Fibroblast of mammary gland (primary cell): ENCODE measurements around the gene CD59.
A peak's percentile ranks its signal among the peaks of the same experiment; 100 is the strongest.

Experiments used
- DNase-seq: peaks from one replicate; pipeline ENCODE4 v3.0.0-alpha.2; 2010; ENCODE audit warnings: low read depth
- H3K4me3 ChIP-seq: 2 replicates; pipeline ENCODE4 v1.5.1; 2011; ENCODE audit warnings: low read depth, mild to moderate bottlenecking, low read length, moderate library complexity; ENCODE audit not compliant: control insufficient read depth
- TF ChIP-seq, protein P1 (sequence below): conservative IDR thresholded peaks from 2 replicates; pipeline ENCODE4 v1.5.1; 2011; ENCODE audit warnings: low read depth, low read length, inconsistent platforms; ENCODE audit not compliant: control insufficient read depth, insufficient read depth

CD59 gene, protein sequence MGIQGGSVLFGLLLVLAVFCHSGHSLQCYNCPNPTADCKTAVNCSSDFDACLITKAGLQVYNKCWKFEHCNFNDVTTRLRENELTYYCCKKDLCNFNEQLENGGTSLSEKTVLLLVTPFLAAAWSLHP

DNA sequence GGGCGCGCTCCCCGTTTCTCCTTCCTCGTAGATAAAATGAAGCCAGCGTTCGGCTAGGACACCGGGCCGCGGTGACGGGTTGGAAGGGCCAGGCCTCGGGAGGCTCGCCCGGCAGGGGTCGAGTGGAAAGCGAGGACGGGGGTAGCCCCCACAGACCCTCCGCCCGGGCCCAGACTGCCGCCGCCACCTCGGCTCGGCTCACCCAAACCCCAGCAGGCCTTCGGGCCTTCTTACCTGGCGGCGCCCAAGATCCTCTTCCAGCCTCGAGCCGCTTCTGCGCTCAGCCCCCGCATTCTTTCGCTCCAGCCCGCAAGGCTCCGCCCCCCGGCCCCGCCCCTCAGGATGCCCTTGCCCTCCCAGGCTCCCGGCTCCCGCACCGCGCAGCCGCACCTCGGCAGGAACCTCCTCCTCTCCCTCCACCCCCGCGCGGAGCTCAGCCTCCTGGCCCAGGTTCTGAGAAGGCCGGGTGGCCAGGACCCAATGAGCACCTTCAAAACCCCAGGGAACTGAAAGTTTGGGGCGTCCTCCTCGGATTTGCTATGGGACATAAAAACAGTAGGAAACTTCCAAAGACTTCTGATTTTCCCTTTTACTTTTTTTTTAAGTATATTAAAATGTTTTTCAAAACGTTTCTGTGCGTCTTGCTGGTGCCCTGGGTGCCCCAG, at the start of gene CD59:
CD59 (minus strand) TSS at position 276 of the 665 bp plus-strand sequence. CDS start 13,978 bp downstream, outside the sequence.
- TF ChIP-seq, protein P1, sequence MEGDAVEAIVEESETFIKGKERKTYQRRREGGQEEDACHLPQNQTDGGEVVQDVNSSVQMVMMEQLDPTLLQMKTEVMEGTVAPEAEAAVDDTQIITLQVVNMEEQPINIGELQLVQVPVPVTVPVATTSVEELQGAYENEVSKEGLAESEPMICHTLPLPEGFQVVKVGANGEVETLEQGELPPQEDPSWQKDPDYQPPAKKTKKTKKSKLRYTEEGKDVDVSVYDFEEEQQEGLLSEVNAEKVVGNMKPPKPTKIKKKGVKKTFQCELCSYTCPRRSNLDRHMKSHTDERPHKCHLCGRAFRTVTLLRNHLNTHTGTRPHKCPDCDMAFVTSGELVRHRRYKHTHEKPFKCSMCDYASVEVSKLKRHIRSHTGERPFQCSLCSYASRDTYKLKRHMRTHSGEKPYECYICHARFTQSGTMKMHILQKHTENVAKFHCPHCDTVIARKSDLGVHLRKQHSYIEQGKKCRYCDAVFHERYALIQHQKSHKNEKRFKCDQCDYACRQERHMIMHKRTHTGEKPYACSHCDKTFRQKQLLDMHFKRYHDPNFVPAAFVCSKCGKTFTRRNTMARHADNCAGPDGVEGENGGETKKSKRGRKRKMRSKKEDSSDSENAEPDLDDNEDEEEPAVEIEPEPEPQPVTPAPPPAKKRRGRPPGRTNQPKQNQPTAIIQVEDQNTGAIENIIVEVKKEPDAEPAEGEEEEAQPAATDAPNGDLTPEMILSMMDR, result no peak
- H3K4me3 ChIP-seq, result peak within 1 kb of the TSS; percentile 75
- DNase-seq, result peak; percentile 88

DNA sequence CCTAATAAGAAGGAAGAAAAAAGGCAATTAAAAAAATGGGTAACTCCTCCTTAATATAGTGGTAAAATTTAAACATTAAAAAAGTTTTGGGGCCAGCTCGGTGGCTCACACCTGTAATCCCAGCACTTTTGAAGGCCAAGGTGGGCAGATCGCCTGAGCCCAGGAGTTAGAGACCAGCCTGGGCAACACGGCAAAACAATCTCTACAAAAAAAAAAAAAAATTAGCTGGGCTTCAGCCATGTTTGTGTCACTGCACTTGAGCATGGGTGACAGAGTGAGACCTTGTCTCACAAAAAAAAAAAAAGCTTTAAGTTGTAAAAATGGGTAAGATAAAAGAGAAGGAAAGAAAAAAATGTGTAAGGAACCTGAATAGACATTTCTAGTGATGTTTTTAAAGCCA, 49.4 kb upstream of the CD59 start:
- TF ChIP-seq, protein P1, result no peak
- no peak for DNase-seq
- no peak overlapping the region for H3K4me3 ChIP-seq

DNA sequence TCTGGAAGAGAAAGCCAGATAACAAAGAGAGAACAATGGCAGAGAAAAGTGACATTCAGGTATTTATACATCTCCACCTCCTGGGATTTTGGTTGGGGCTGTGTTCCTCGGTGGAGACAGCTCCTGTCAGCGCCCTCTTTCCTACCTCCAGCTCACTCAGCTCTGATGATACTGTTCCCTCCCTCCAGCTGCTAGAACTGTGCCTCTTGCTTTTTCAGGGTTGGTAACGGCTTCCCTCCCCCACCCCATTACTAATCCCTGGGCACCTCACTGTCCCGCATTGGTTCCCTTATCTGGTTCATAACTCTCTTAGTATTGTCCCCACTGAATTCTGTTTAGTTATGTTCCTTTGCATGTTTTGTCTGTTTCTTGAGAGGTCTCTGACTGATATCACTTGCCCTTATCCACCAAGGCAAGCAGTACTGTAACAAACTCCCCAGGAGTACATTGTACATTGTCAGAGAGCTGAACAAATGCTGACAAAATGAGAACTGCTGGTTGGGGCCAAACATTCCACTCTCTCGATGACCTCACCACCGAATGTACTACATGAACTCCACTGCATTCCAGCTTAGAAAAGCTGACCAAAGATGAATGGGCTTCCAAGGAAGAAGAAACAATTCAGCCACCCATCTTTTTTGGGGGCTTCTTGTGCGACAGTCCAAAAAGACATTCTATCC, 43.8 kb upstream of the CD59 start:
- no peak overlapping the region for H3K4me3 ChIP-seq
- peak; percentile 77 for DNase-seq
- TF ChIP-seq, protein P1, result no peak

DNA sequence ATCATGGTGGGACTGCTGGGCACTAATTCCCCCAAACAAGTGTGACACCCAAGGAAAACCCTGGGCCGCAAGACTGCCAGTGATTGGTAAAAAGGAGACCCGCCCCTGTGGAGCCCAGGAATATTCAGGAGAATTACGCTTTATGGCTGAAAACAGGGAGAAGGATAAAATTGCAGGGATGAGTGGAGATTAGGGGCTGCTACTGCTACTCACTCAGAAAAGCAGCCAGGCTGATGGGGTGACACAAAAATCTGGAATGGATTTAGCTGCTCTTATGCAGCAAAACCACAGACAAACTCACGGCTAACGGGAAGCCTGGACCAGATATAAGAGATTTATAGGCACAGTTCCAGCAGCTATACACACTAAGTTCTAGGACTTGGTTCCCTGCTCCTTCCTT, 42.5 kb upstream of the CD59 start:
- peak; percentile 84 for DNase-seq
- TF ChIP-seq, protein P1, result no peak
- no peak overlapping the region for H3K4me3 ChIP-seq

DNA sequence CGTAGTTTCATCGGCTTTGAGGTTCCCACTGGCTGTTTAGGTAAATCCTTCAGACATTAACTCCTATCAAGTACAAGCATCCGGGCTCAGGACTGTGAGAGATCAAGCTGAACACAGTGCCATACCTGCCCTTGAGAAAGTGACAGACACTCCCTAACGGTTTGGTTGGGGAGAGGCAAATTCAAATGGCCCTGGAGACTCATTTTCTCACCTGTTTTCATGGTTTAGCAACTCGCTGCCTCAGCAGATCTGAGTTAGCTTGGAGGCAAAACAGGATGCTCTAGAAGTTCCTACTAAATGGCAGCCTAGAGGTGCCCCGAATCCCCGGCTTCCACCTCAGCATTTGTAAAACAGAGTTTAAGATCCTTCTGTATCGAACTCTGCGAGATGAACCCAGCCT, 41.7 kb upstream of the CD59 start:
- TF ChIP-seq, protein P1, result no peak
- DNase-seq, result no peak
- H3K4me3 ChIP-seq, result no peak overlapping the region

DNA sequence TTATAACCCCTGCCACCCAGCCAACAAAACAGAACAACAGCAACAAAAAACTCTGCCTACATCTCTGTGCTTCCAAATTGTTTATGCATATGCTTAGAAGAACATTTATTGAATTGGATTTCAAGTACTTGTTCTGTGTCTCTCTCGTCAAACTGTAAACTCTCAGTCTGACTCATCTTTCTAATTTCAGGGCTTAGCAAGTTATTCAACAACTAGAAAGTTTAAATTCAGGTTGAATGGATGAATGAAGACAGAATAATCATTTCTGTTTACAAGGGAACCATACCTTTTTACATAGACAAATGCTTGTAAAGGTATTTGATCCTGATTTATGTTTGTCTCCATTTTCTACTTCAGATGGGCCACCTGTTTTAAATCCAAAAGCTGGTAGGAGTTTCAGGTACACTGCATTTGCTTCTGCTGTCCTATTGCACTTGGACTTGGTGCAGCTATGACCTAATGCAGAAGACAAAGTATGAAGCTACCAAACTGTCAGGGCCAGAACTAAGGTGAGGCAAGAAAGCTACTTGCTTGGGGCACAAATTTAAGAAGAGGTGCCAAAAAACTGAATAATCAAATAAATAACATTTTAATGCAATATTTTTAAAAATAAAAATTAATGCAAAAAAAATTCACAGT, 39.7 kb upstream of the CD59 start:
- no peak overlapping the region for H3K4me3 ChIP-seq
- TF ChIP-seq, protein P1, result no peak
- no peak for DNase-seq
